ENCODE results near the gene SEC16A.

Gene SEC16A

GRCh38 chr9:136399176-136400037 is 83.4 kb downstream of the SEC16A start:
- no peak for DNase-seq

GRCh38 chr9:136398286-136398685 is 84.6 kb downstream of the SEC16A start:
- no peak for DNase-seq

DNA sequence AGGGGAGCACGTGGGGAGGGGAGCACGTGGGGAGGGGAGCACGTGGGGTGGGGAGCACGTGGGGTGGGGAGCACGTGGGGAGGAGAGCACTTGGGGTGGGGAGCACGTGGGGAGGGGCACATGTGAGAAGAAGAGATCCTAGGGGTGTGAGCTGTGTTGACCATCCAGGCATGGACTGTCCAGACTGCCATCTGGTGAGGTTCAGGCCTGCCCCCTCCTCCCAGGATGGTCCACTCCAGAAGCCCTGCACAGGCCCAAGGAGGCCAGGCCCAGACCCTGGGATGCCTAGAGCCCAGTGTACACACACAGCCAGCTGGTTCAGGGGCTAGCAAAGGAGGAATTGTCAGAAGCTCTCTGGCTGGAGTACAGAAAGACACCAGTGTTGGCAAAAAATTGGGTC is 85.2 kb downstream of the SEC16A start:
- no peak for DNase-seq

GRCh38 chr9:136396219-136396515 is 86.7 kb downstream of the SEC16A start:
- DNase-seq = no peak

DNA sequence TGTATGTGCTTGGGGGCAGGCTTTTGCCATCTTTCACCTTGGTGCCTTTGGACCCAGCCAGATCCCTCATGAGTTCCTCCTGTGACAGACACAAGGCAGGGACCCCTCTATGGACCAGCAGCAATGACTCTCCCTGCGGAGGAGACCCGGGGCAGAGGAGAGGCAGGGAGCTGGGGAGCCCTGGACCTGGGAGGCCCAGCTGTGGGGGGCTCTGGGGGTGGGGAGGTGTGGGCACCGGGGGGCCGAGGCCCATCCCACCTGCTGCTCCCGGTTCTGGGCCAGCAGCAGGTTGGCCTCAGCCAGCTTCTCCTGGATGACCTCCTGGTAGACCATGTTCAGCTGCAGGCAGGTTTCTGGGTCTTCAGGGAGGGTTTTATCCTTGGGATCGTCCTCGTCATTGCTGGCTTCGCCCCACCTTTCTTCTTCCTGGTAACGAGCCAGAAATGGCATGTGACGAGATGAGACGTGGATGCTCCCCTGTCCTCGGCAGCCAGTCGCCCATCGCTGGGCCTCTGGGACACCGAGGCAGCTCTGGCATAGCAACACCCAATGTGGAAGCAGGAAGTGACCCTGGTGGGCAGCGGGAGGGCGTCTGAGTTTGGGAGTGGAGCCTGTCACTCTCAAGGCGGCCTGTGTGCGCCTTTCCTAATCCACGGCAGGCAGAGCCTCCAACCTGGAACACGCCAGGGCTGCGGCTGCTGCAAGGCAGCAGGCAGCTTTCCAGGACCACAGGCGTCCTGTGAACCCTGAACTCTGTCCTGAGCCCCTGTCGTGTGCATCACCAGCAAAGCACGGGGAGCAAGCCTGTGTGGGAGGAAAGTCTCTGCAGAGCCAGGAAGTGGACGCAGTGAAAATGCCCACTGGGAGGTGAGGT is 87.3 kb downstream of the SEC16A start:
- no peak for DNase-seq

DNA sequence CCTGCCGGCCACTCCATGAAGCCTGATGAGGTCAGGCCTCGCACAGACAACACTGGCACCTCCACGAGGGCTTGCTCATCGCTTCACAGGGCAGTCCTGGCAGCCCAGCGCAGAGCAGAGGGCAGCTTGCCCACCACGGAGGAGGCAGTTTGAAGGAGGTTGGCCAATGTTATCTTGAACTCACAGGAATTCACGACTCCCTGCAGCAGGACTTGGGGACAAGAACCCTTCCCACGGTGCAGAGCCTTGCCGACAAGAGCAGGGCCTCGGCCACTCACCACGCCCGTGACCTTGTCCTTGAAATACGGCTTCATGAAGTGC is 87.9 kb downstream of the SEC16A start:
- DNase-seq = no peak

DNA sequence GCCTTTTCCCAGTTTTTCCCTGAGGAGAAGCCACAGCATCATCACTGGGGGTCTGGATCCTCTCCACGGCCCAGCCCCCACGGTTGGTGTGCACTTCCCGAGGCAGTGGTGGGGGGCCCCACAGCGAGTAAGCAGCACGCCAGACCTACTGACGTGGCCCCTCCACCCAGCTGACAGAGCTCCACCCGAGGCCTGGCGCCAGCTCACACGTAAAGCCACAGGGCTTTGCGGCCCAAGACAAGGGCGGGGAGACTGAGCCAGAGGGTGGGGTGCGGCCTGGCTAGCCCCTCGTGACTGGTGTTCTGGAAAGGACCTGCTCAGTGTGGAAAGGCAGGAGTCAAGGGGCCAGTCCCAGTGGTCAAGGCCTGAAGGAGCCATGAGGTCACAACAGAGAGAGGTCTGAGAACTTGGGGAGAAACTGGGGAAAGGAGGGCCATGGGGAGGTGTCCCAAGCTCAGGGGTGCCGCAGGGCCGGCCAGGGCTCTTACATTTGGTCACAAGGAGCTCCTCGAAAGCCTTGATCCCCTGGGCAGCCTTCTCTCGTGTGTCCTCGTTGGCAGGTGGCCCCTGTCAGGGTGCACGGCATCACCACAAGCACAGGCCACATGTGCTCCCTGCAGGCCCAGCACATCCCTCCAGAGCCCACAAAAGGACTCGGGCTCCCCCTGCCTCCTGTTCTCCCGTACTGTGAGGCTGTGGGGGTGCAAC is 88.4 kb downstream of the SEC16A start:
- no peak for DNase-seq

GRCh38 chr9:136393531-136393930 is 89.3 kb downstream of the SEC16A start:
- no peak for DNase-seq

DNA sequence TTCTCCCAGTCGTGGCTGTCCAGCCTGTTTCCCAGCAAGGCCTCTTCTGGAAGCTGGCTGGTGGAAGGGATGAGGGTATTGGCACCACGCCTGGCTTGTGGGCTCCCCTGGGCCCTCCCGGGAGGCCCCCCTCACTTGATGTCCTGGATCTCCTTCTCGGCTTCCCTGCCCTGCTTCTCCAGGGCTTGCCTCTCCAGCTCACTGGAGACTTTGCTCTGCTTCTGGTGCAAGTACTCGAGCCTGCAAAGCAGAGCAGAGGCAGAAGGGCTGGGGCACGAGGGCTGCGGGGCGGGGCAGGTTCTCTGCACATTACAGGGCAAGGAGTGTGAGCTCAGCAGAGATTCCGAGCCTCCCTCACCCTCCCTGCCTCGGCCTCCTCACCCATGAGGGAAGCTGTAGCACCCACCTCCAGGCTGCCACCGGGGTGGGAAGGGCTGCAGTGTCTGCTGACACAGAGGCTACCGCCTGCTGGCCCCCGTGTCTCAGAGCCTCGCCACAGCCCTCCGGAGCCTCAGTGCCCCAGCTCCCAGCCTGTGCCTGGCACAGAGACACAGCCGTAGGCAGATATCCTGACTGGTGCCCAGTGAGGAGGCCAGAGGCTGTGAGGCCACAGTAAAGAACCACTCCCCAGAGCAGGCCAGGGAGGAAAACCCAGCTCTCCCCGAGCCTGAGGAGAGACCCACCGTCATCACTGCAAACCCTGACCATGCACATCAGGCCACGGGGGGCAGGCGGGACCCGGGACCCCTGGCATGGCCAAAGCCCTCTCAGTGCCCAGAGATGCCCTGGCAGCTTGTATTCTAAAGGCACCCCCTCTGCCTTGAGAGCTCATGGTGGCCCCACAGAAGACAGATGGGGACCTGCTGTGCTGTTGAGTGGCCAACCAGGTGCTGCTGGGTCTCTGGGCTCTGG is 90.0 kb downstream of the SEC16A start:
- DNase-seq = no peak

GRCh38 chr9:136391737-136392537 is 90.9 kb downstream of the SEC16A start:
- DNase-seq = no peak

Measured in NK-92 treated with Interleukin-12 subunit alpha and Interleukin-12 subunit beta, amount 100 ng/mL, for 24 hours (cell line).